H1 (cell line): Measurements from ENCODE around the gene TCEAL1. TPM values are rescaled to one million over a fixed set of nuclear protein-coding genes. Genes with fewer than 3 reads are reported as not detected.
"Not testable (repeated sequence)": the region's sequence is repeated elsewhere in the genome, so short reads cannot be mapped to it uniquely, and the experiment has no call there.

ENCODE experiments used
- CTCF ChIA-PET: fragments of 300-600 bp; sonication (Branson Sonifier 250); formaldehyde crosslinking; loops from one replicate; lab custom pipeline; 2021; ENCODE audit not compliant: partially characterized antibody; lab: Charles Lee
- POLR2A ChIA-PET: fragments of 300-600 bp; sonication (Branson Sonifier 250); formaldehyde crosslinking; loops from one replicate; lab custom pipeline; 2021; ENCODE audit warnings: inconsistent platforms; ENCODE audit not compliant: partially characterized antibody; lab: Charles Lee
- DNase-seq, 2 experiments: peaks; one replicate each; pipeline versions ENCODE4 v3.0.0 to v3.0.0-alpha.2; 2010 to 2022; ENCODE audit warnings: low spot score in 2 of 2, low read depth in 1 of 2, mixed read lengths in 1 of 2
- FAIRE-seq: peaks from 2 replicates; lab custom pipeline; 2011; peaks lifted over from hg19 to GRCh38; lab: Jason Lieb, UNC
- H2AFZ ChIP-seq: 2 replicates; pipeline ENCODE4 v1.8.1; 2012; ENCODE audit warnings: low read length, inconsistent platforms
- H2AK5ac ChIP-seq: 2 replicates; pipeline ENCODE4 v1.6.1; 2013; ENCODE audit warnings: low read depth, low read length
- H2BK120ac ChIP-seq: replicated peaks from 2 replicates; pipeline ENCODE3; 2013; ENCODE audit warnings: low read depth, low read length, inconsistent platforms
- H2BK12ac ChIP-seq: 2 replicates; pipeline ENCODE4 v1.6.1; 2013; ENCODE audit warnings: low read depth, low read length
- H2BK15ac ChIP-seq: 2 replicates; pipeline ENCODE4 v1.6.1; 2013; ENCODE audit warnings: low read length
- H2BK20ac ChIP-seq: 2 replicates; pipeline ENCODE4 v1.6.1; 2013; ENCODE audit warnings: low read length
- H2BK5ac ChIP-seq: 2 replicates; pipeline ENCODE4 v1.6.1; 2013; ENCODE audit warnings: low read depth, low read length
- H3K14ac ChIP-seq: 2 replicates; pipeline ENCODE4 v1.6.1; 2013; ENCODE audit warnings: inconsistent platforms; ENCODE audit not compliant: insufficient read length
- H3K18ac ChIP-seq: 2 replicates; pipeline ENCODE4 v1.6.1; 2013; ENCODE audit warnings: low read length; ENCODE audit errors: extremely low read depth
- H3K23ac ChIP-seq: 2 replicates; pipeline ENCODE4 v1.6.1; 2013; ENCODE audit warnings: inconsistent platforms; ENCODE audit not compliant: insufficient read length
- H3K23me2 ChIP-seq: 2 replicates; pipeline ENCODE4 v1.6.1; 2013; ENCODE audit warnings: low read depth, low read length
- H3K27ac ChIP-seq: 2 replicates; pipeline ENCODE4 v1.6.1; 2011; ENCODE audit warnings: low read depth, low read length, inconsistent platforms
- H3K27me3 ChIP-seq, 4 experiments: replicated peaks in 1 of 4; 1 replicate in 1 of 4; 2 replicates in 3 of 4; pipeline versions ENCODE4 v1.6.1 to v1.8.1; 2011 to 2013; ENCODE audit warnings: low read length in 3 of 4, mild to moderate bottlenecking in 3 of 4, inconsistent platforms in 2 of 4, mixed read lengths in 2 of 4, moderate library complexity in 1 of 4; ENCODE audit not compliant: control insufficient read depth in 3 of 4, insufficient read depth in 3 of 4; ENCODE audit errors: extremely low read depth in 1 of 4
- H3K36me3 ChIP-seq, 4 experiments: 2 replicates each; pipeline versions ENCODE4 v1.6.1 to v1.8.1; 2011 to 2013; ENCODE audit warnings: mild to moderate bottlenecking in 4 of 4, low read length in 3 of 4, moderate library complexity in 2 of 4, control low read depth in 1 of 4, inconsistent platforms in 1 of 4; ENCODE audit not compliant: insufficient read depth in 4 of 4, control insufficient read depth in 2 of 4
- H3K4ac ChIP-seq: replicated peaks from 2 replicates; pipeline ENCODE3; 2013; ENCODE audit warnings: low read length, low read depth, mixed read lengths, inconsistent platforms; ENCODE audit not compliant: insufficient read length
- H3K4me1 ChIP-seq, 4 experiments: replicated peaks in 1 of 4; 1 replicate in 1 of 4; 2 replicates in 3 of 4; pipeline versions ENCODE4 v1.6.1 to v1.8.1; 2011 to 2013; ENCODE audit warnings: low read length in 3 of 4, inconsistent platforms in 2 of 4, mixed read lengths in 1 of 4; ENCODE audit not compliant: insufficient read depth in 4 of 4, control insufficient read depth in 3 of 4
- H3K4me2 ChIP-seq, 2 experiments: 2 replicates each; pipeline versions ENCODE4 v1.6.1 to v1.8.1; 2011 to 2013; ENCODE audit warnings: low read depth in 2 of 2, low read length in 2 of 2, control low read depth in 1 of 2, inconsistent platforms in 1 of 2, mild to moderate bottlenecking in 1 of 2; ENCODE audit not compliant: insufficient read depth in 1 of 2
- H3K4me3 ChIP-seq, 4 experiments: fragments of 200-600, 300-600 bp in 1 of 4; sonication (generic), shearing (Covaris generic), sonication (Bioruptor Twin) in 1 of 4; 2 replicates each; pipeline versions ENCODE4 v1.5.1 to v1.8.1; 2011 to 2016; ENCODE audit warnings: low read length in 4 of 4, low read depth in 3 of 4, control low read depth in 2 of 4, inconsistent platforms in 2 of 4, mild to moderate bottlenecking in 2 of 4, mixed read lengths in 1 of 4, moderate library complexity in 1 of 4; ENCODE audit not compliant: insufficient read depth in 2 of 4; ENCODE audit errors: extremely low read depth in 1 of 4
- H3K56ac ChIP-seq: replicated peaks from 2 replicates; pipeline ENCODE3; 2013; ENCODE audit warnings: low read depth, mild to moderate bottlenecking, mixed read lengths, low read length, inconsistent platforms; ENCODE audit not compliant: insufficient read length
- H3K79me1 ChIP-seq: 2 replicates; pipeline ENCODE4 v1.6.1; 2013; ENCODE audit warnings: low read depth, low read length, control low read depth
- H3K79me2 ChIP-seq, 2 experiments: 2 replicates each; pipeline versions ENCODE4 v1.6.1 to v1.8.1; 2012 to 2013; ENCODE audit warnings: low read length in 2 of 2, mild to moderate bottlenecking in 2 of 2, inconsistent platforms in 1 of 2; ENCODE audit not compliant: insufficient read depth in 2 of 2, control insufficient read depth in 1 of 2
- H3K9ac ChIP-seq, 4 experiments: replicated peaks in 1 of 4; 1 replicate in 1 of 4; 2 replicates in 3 of 4; pipeline versions ENCODE4 v1.6.1 to v1.8.1; 2011 to 2013; ENCODE audit warnings: low read depth in 3 of 4, low read length in 3 of 4, control low read depth in 2 of 4, mild to moderate bottlenecking in 2 of 4, moderate library complexity in 2 of 4, inconsistent platforms in 1 of 4; ENCODE audit errors: extremely low read depth in 1 of 4
- H3K9me3 ChIP-seq, 2 experiments: 2 replicates each; pipeline versions ENCODE4 v1.6.1 to v1.8.1; 2012 to 2013; ENCODE audit warnings: mild to moderate bottlenecking in 2 of 2, moderate library complexity in 2 of 2, control low read depth in 1 of 2, inconsistent platforms in 1 of 2, low read depth in 1 of 2, low read length in 1 of 2, mixed read lengths in 1 of 2; ENCODE audit not compliant: insufficient read depth in 2 of 2
- H4K20me1 ChIP-seq, 2 experiments: replicated peaks in 1 of 2; 2 replicates each; pipeline versions ENCODE3 to v1.8.1; 2011 to 2013; ENCODE audit warnings: inconsistent platforms in 2 of 2, low read length in 2 of 2, mild to moderate bottlenecking in 1 of 2; ENCODE audit not compliant: insufficient read depth in 2 of 2, control insufficient read depth in 1 of 2
- H4K5ac ChIP-seq: 2 replicates; pipeline ENCODE4 v1.6.1; 2013; ENCODE audit warnings: low read length, low read depth, mixed read lengths, inconsistent platforms; ENCODE audit not compliant: insufficient read length
- H4K8ac ChIP-seq: 2 replicates; pipeline ENCODE4 v1.8.0; 2013; ENCODE audit warnings: mild to moderate bottlenecking, moderate library complexity, low read length, inconsistent platforms; ENCODE audit not compliant: insufficient read depth; ENCODE audit errors: extremely low read depth
- H4K91ac ChIP-seq: replicated peaks from 2 replicates; pipeline ENCODE3; 2013; ENCODE audit warnings: low read length, mixed read lengths, inconsistent platforms; ENCODE audit not compliant: insufficient read length
- FOSL1 ChIP-seq: IDR thresholded peaks from 2 replicates; pipeline ENCODE4 v1.6.1; 2011; ENCODE audit warnings: mild to moderate bottlenecking, low read depth, low read length, moderate library complexity; ENCODE audit not compliant: insufficient read depth
- HDAC6 ChIP-seq: IDR thresholded peaks from one replicate; pipeline ENCODE4 v1.7.1; 2012; ENCODE audit warnings: low read depth, mild to moderate bottlenecking, inconsistent platforms, low read length, moderate library complexity
- JUN ChIP-seq: IDR thresholded peaks from 2 replicates; pipeline ENCODE4 v1.6.1; 2011; ENCODE audit warnings: low read depth, mild to moderate bottlenecking, improper control_type of control experiment, low read length
- KDM4A ChIP-seq: IDR thresholded peaks from one replicate; pipeline ENCODE4 v1.7.1; 2012; ENCODE audit warnings: low read depth, mild to moderate bottlenecking, moderate library complexity, low read length, inconsistent platforms; ENCODE audit not compliant: severe bottlenecking
- MAFK ChIP-seq: IDR thresholded peaks from 2 replicates; pipeline ENCODE4 v1.6.1; 2012; ENCODE audit warnings: low read depth, mild to moderate bottlenecking, improper control_type of control experiment, low read length
- PHF8 ChIP-seq: fragments of 200-600 bp; sonication (generic); conservative IDR thresholded peaks from 2 replicates; pipeline ENCODE4 v1.7.1; 2012; ENCODE audit warnings: low read depth, mild to moderate bottlenecking, inconsistent platforms, low read length, moderate library complexity
- SP2 ChIP-seq: IDR thresholded peaks from 2 replicates; pipeline ENCODE4 v1.6.1; 2012; ENCODE audit warnings: mild to moderate bottlenecking, low read length, inconsistent platforms
- YY1 ChIP-seq: IDR thresholded peaks from 2 replicates; pipeline ENCODE4 v1.6.1; 2011; ENCODE audit warnings: low read depth, mild to moderate bottlenecking, low read length
- WGBS, 2 experiments: shearing (Covaris generic) in 1 of 2; methylation state at CpG; one replicate each; pipeline versions ENCODE4 v1.1.6 to v1.1.7; 2013 to 2015; ENCODE audit warnings: low lambda C conversion rate in 2 of 2, mixed read lengths in 2 of 2, inconsistent platforms in 1 of 2, low coverage in 1 of 2, missing lambda C conversion rate in 1 of 2; ENCODE audit not compliant: insufficient replicate concordance in 2 of 2, insufficient coverage in 1 of 2, insufficient read length in 1 of 2; ENCODE audit errors: extremely low coverage in 1 of 2, missing lambda C conversion rate in 1 of 2; 5-methylcytosine and 5-hydroxymethylcytosine counted together
- polyA plus RNA-seq, 7 experiments: library from polyadenylated mRNA; depleted of rRNA in 3 of 7; stranded (reverse) in 5 of 7; unstranded in 2 of 7; fragments of >200 nt in 5 of 7; fragments of 200-250 nt in 2 of 7; gene quantifications; 1 replicate in 5 of 7; 2 replicates in 1 of 7; 4 replicates in 1 of 7; pipeline versions ENCODE4 v1.2.1 to v1.2.3, GENCODE V29; 2011 to 2013; ENCODE audit warnings: missing spikeins in 2 of 7, mixed read lengths in 2 of 7
- total RNA-seq: library from RNA; stranded (reverse); fragmentation: NEBNext Ultra II Directional; extraction: Animal tissue kit (Norgen Biotek cat#: 25700); gene quantifications from 2 replicates; pipeline ENCODE4 v1.2.1, GENCODE V29; 2021

Gene TCEAL1
- total and polyA plus RNA-seq, 2 of the 8 experiments (the other 6 are each of a cell fraction or from before 2014, with no cell fraction given) = 3.9 to 4.1 TPM

DNA sequence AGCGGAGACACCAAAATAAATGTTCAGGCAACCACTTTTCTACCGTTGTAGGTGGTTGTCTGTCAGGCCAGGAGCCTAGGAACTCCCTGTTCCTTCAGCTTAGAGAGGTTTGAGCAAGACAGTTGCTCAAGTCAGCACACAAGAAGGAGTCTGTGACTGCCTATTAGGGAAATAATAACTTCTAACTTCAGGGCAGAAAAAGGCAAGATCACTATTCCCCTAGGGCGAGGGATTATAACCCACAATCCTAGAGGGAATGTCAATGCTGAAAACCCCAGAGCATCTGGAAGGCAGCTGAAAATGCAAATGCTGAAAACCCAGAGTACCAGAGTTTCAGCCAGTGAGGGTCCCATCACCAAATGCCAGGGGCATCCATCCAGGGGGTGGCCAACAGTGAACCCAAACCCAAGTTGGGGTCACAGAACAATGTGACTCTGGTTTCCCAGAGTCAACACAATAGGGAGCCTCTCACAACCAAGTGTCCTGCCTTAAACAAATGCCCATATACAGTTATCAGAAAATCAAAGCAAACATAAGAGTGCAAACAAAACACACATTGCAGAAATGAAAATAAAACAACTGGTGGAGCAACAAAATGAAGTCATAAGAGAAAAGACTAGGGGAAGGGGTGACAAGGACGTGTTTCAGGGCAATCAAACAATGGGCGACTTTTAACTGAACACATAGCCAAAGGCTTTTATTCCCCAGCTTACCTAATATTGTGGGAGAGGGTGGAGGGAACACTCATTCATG is 30.1 kb downstream of the TCEAL1 start (continued):
- TF ChIP-seq KDM4A = no peak
- no peak for TF ChIP-seq HDAC6
- no peak for TF ChIP-seq YY1
- no peak for TF ChIP-seq PHF8
- TF ChIP-seq FOSL1 = no peak
- no peak for TF ChIP-seq MAFK
- TF ChIP-seq SP2 = no peak
- no peak for TF ChIP-seq JUN
- TF ChIP-seq, all 59 proteins: peak for 0

- 85% methylated on average over 2 of the region's 2 CpGs; no CpG with 5 or more reads in 1 of the 2 experiments for WGBS, 2 experiments
- H2AFZ ChIP-seq, H3K79me2 ChIP-seq, H3K36me3 ChIP-seq, FAIRE-seq, H2BK20ac ChIP-seq, H4K91ac ChIP-seq, H4K20me1 ChIP-seq, DNase-seq, H3K14ac ChIP-seq, H2BK12ac ChIP-seq, H2AK5ac ChIP-seq, H3K23ac ChIP-seq, H3K9ac ChIP-seq, H2BK5ac ChIP-seq, H3K4me1 ChIP-seq, H3K79me1 ChIP-seq, H4K5ac ChIP-seq, H3K9me3 ChIP-seq, H3K4ac ChIP-seq, H3K23me2 ChIP-seq, H4K8ac ChIP-seq, H3K27me3 ChIP-seq, CTCF ChIA-PET, H3K27ac ChIP-seq, POLR2A ChIA-PET, H3K4me3 ChIP-seq, H3K56ac ChIP-seq, H2BK120ac ChIP-seq, H3K4me2 ChIP-seq, H2BK15ac ChIP-seq, H3K18ac ChIP-seq: not testable (repeated sequence)
These were observed 30.7 kb downstream of the TCEAL1 start for GRCh38 chrX:103659460-103659859.
